ENCODE results near the gene SUMF1.

SUMF1 gene

DNA sequence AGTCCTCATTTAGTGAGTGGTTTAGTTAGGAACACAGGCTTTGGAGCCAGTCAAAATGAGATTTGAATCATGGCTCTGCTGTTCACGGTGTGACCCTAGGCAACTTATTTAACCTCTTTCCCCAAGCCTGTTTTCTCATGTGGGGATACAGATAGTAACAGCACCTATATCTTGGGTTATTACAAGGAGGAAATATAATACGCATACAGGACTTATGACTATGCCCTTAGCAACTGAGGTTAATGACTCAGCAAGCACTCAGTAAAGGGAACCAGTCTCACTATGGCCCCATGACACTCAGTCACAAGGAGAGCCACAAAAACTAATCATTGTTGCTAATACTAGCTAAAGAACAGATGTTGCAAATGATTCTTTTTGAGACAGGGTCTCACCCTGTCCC, 45.9 kb downstream of the SUMF1 start:
- Histone ChIP-seq H3K27ac (peak overlapping the region in 4 of 21 experiments; percentile 36 to 49 (median 42)), H3K4me3 (no peak overlapping the region)

DNA sequence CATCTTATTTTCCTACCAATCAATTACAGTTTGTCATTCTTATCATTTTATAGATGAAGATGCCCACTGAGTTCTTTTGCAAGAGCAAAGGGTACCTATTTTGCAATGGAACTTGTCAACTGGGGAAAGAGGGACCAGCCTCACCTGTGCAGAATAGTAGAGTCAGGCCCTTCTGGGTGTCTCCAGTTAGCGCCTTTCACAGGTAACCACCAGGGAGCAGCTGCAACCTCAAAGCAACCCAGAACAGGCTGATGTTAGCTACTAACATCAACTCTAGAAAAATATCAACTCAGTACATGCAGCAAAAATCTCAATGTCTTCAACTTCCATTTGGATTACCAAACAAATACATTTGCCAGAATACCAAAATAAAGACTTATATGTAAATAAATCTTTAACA, 47.1 kb downstream of the SUMF1 start:
- no peak overlapping the region for H3K4me3 ChIP-seq
- no peak overlapping the region for H3K27ac ChIP-seq

DNA sequence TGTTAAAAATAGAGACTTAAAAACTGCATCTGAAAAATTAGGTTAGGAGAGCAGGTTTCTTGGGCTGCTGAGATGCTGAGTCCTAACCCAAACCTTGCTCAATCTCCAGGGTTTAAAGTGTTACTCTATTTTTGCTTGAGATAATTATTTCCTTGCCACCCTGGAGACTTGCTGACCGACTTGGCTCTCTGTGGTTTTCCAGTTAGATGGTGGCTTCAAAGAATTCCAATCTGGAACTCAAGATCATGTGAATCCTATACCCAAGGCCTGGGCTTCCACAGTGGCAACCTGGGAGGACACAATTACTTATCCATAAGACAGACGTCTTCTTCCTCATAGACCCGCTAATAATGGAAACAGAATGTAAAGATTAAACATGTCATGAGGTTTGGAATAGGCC, 47.7 kb downstream of the SUMF1 start:
- Histone ChIP-seq H3K27ac (no peak overlapping the region), H3K4me3 (no peak overlapping the region)

DNA sequence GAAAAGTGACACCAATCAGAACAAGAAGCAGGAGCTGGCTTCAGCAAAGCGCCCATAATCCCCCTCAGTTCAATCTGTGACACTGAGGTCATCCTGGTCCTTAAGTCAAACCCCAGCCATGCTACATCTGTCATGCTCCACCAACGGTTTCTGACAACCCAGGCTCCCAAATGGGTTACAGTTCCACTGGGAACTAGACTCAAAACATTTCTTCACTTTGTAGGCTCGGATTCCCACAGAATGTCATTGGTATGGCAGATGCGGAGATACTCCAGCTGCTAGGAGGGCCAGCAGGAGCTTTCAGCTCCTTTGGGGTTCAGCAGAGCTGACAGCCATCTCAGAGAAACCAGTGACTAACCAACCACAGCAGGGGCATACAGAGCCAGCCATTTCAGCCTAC, 48.9 kb downstream of the SUMF1 start:
- H3K27ac ChIP-seq, result peak overlapping the region in 1 of 21 experiments; percentile 12
- no peak overlapping the region for H3K4me3 ChIP-seq

DNA sequence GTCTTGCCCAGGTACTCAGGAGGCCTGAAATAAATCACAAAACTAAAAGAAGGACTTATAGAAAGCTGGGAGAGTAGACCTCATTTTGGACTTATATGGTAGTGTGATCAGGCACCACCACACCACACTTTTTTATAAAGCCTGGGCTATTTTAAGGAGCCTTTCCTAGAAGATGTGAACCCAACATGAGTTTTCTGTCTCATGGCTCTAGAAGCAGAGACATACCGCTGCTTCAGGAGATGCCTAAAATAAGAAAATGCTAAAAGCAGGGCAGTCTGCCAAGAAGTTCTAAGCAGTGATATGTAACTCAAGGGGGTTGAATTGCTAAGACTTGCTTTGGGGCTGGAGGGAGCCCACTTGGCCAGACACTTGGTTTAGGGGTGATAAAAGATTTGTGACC, 49.6 kb downstream of the SUMF1 start:
- no peak overlapping the region for H3K4me3 ChIP-seq
- peak overlapping the region in 2 of 21 experiments; percentile 8 to 47 for H3K27ac ChIP-seq

DNA sequence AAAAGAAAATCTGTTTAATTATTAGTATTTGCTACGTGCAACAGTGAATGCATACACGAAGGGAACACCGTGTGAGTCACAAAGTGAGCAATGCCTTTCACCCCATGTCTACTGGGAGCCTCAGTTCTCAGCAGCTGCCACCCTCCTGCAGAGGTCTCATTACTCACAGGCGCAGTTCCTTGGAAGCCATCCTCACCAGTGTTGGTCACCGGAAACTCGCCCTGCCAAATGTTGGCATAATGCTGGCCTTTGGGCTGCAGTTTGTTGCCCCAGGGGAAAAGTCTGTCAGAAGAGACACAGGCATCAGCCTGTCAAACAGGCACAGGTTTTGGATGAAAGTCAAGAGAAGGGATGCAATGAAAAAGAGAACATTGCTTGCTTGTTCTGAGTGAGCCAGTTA, 50.1 kb downstream of the SUMF1 start:
- peak overlapping the region in 1 of 21 experiments; percentile 47 for H3K27ac ChIP-seq
- no peak overlapping the region for H3K4me3 ChIP-seq

DNA sequence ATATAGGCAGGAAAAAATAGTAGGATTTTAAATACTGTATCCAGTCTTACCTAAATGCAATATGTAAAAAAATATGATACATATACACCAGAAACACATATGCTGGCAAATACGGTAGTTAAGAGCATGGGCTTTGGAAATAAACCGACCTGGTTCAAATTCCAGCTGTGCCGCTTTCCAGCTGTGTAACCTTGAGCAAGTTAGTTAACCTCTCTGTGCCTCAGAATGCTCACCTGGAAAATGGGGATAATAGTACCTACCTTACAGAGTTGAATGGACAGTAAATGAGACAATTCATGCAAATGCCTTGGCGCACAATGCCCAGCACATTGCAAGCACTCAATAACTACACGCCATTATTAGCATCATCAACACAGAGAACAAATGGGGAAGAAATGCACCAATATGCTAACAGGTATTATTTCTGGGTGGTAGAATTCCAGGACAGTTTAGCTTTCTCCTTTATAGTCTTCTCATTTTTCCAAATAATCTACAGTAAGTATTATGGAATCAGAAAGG, 50.6 kb downstream of the SUMF1 start:
- H3K27ac ChIP-seq, result peak overlapping the region in 2 of 21 experiments; percentile 12 to 47
- no peak overlapping the region for H3K4me3 ChIP-seq

DNA sequence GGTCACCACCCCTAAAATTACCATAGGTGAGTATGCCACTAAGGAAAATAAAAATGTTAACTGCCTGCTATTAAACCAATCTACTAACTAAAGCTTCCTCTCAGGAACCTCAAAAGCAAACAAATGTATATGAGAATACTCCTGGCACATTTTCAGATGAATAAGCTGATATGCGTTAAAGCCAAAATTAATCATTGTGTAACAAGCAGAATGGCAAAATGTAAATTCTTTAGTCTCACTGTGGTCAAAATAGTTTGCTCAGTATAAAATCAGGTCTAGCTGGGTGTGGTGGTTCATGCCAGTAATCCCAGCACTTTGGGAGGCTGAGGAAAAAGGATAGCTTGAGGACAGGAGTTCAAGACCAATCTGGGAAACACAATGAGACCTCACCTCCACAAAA, 53.6 kb downstream of the SUMF1 start:
- Histone ChIP-seq H3K4me3 (no peak overlapping the region), H3K27ac (no peak overlapping the region)

DNA sequence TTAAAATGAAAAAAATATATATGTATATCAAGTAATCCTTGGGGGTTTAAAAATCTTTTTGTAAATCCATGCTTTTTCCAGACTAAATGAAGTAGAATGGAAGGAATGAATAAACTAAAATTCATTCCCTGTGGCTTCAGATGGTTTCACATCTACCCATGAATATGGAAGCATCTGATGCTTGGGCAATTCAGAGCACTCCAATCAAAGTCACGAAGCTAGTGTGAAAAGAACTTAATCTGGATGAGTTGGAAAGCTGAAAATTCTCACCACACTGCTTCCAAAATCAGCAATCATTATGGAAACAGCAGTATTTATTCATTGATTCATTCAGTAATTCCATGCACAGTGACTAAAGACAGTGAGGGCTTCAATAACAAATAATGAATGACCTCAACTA, 55.2 kb downstream of the SUMF1 start:
- H3K27ac ChIP-seq, result no peak overlapping the region
- no peak overlapping the region for H3K4me3 ChIP-seq

DNA sequence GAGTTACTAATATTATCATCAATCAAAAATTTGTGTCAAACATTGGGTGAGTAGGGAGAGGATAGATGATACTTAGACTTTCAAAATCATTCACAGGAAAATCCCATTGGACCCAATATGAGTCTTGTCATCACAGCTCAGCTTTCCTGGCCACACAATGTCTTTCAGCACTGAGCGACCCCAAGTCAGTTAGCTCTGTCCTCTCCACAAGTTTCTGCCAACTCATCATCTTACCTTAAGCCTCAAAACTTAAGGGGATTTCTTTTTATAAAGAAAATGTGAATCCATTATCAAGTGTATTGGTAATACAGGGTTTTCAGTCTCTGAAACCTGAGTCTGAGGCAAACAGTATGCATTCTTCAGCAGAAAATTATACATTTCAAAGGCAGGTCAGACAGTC, 55.8 kb downstream of the SUMF1 start:
- H3K4me3 ChIP-seq, result no peak overlapping the region

DNA sequence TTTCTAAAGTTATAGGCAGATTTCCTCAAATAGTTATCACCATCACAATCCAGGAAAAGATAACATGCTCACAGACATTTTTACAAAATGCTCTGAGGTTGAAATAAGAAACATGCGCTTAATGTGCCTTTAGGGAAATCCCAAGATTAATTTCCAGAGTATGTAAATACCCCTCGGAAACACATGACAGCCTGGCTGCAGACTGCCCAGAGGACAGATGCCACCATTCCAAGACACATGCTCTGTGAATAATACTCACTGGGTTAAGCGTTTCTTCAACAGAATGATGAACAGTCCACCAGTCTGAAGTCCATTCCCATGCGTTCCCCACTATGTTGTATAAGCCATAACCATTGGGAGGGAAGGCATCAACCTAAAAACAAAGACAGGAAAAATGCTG, 56.5 kb downstream of the SUMF1 start:
- Histone ChIP-seq H3K4me3 (no peak overlapping the region), H3K27ac (no peak overlapping the region)

More for the DNA sequence above, 55.8 kb downstream of the SUMF1 start:
- H3K27ac ChIP-seq, result no peak overlapping the region

DNA sequence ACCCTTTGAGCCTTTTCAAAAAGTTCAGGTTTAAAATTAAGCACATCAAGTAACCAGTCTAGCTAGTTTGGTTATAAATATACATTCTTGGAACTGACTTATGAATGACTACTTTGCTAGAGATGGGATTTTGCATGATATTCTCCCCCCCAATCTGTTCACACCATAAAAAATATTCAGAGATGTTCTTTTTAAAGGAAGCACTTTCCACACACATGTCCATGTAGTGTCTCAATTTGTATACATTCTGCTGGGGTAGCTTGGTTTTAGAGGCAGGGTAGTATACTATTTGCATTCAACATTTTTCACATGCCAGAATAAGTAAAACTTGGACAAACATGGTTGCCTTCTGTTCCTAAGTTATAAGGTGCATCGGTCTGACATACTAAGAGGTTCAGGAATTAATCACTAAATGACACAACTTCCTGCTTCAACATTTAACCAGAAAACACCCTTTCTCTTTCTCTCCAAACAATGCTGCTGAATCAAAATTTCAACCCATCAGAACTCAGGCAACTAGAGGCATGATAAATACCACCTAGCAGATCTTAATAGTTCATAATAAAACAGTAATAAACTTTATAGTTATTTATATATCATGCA, 57.0 kb downstream of the SUMF1 start:
- no peak overlapping the region for H3K27ac ChIP-seq

DNA sequence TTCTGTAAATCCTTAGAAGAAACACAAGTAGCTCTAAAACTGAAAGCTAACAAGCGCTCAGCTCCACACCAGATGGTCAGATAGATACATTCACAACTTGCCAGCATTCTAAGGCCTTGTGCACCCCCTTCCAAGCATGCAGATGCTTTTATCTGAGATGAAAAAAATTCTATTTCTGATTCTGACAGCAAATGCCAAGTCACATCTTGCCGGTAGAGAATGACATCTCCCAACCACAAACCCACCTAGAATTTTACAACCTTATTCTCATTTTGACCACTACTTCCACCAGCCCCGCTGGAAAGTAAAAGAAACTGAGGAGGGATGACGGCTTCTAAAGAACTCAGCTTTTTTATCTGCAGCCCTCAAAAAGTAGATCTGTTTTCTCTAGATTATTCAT, 57.7 kb downstream of the SUMF1 start:
- Histone ChIP-seq H3K27ac (no peak overlapping the region), H3K4me3 (no peak overlapping the region)

More for the DNA sequence above, 57.0 kb downstream of the SUMF1 start:
- no peak overlapping the region for H3K4me3 ChIP-seq

DNA sequence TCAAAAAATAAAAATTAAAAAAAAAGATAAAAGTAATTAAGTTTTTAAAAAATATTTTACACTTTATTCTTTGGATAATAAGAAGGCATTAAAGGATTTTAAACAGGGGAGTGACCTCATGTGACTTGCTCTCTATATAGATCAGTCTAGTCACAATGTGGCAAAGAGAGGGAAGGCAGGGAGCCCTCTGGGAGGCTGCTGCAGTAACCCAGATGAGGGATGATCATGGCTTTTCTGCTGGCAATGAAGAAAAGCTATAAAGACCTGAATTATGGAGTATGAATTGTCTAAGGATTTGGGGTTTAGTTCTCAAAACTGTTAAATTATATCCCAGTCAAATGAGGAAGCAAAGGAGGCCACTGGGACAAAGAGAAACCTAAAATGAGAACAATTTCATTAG, 58.1 kb downstream of the SUMF1 start:
- no peak overlapping the region for H3K27ac ChIP-seq

DNA sequence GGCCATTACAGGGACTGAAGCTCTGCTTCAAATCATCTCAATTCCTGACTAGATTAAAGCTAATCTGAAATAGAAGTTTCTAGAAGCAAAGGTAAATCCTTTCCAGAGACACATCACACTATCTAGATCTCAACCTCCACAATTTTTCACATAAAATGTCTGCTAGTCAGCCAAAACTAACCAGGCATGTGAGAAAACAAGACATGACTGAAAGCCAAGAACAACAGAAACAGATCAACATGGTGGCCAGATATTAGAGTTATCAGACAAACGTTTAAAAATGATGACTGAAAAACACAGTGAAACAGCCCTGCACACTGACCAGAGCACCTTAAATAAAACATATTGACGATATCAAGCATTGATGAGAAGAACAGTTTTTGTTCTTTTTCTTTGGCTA, 59.1 kb downstream of the SUMF1 start:
- no peak overlapping the region for H3K27ac ChIP-seq
- H3K4me3 ChIP-seq, result no peak overlapping the region

More for the DNA sequence above, 58.1 kb downstream of the SUMF1 start:
- H3K4me3 ChIP-seq, result no peak overlapping the region

DNA sequence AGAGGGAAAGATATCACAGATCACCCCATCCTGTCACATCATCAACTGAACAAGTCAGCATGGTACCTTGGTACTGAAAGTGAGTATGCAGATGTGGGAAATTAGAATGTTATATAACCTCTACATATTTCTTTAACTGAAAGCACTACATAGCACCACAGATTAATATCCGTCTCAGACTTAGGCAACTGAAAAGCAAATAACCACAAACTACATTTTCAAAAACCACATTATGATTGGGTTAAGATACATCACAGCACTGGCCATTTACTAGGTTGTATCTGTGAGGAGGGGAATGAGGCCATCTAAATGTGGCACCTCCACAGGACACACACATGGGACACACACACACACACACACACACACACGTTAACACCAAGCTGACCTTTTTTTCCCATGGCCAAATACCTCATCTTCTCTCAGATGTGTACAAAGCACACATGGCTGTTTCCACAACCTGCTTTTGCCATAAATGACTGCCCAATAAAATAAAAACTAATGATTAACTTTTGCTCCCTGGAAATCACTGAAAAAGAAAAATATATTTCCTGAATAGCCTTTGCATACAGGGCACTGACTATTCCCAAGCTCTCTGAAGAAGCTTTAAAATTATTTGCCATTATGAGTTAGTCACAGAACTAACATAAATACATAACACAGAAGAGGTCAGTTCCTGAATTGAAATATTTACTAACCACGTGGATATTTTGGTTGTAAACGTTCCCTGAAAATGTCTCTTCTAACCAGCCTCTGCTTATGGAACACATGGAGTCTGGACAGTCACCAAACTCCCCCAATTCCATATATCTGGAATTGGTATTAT, 60.1 kb downstream of the SUMF1 start:
- H3K4me3 ChIP-seq, result no peak overlapping the region
- no peak overlapping the region for H3K27ac ChIP-seq

DNA sequence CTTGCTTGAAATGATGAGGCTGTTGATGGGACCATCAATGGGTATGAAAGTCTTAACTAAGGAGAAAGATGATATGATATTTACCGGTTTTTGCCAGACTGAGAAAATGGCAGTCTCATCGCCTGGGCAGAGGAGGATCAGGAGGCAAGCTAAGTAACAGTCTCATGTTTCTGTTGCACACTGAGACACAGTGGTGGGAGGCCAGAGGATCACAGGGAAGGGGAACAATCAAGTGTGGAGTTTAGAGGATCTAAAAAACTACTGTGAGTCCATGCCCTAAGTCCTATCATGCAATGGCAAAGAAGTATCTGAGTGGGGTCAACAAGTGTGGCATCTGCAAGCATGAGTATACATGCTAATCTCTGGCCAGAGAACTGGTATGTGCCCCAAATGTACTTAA, 62.2 kb downstream of the SUMF1 start:
- H3K27ac ChIP-seq, result no peak overlapping the region
- H3K4me3 ChIP-seq, result no peak overlapping the region

DNA sequence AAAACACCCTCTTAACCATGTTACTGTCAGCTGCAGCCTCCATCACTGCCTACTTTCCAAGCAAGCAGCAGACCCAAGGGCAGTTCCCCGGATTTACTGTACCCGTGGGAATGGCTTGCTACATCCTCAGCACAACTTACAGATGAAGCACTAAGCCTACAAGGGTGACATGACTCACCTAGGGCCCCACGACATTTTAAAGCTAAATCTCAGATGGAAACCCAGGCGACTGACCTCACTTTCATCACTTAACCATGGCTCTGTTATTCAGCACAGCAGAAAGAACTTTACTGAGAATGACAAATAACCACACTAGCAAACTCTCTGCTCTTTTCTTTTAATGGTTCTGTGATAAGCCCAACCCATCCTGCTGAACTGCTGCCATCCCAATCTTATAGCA, 65.6 kb downstream of the SUMF1 start:
- no peak overlapping the region for H3K27ac ChIP-seq
- H3K4me3 ChIP-seq, result no peak overlapping the region

DNA sequence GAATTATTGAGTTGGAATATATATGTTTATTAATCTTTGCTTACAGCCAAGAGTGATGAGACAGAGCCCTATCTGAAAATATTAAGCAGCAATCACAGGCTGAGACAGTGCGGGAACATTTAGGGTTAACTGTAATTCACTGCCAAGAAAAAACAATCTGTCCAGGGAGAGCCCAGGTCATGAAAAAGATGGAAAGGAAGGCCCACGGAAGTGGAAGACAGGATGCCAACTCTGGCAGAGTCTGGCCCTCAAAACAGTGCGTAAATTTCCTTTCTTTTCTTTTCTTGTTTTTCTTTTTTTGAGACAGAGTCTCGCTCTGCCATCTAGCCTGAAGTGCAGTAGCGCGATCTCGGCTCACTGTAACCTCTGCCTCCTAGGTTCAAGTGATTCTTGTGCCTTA, 67.6 kb downstream of the SUMF1 start:
- no peak overlapping the region for H3K4me3 ChIP-seq
- H3K27ac ChIP-seq, result no peak overlapping the region

DNA sequence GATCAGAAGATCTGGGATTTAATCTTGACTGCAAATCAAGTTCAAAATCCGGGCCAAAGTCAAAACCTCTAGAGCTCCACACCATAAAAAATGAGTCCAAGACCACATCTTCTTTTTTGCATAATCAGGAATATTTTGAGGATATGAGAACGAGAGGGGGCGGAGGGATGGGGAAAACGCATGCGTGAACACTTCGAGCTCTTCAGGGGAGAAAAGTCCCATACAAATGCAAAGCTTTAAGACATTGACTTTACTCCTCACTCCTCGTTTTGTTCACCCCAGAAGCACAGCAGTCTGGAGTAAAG, 68.2 kb downstream of the SUMF1 start:
- H3K27ac ChIP-seq, result no peak overlapping the region
- H3K4me3 ChIP-seq, result no peak overlapping the region

DNA sequence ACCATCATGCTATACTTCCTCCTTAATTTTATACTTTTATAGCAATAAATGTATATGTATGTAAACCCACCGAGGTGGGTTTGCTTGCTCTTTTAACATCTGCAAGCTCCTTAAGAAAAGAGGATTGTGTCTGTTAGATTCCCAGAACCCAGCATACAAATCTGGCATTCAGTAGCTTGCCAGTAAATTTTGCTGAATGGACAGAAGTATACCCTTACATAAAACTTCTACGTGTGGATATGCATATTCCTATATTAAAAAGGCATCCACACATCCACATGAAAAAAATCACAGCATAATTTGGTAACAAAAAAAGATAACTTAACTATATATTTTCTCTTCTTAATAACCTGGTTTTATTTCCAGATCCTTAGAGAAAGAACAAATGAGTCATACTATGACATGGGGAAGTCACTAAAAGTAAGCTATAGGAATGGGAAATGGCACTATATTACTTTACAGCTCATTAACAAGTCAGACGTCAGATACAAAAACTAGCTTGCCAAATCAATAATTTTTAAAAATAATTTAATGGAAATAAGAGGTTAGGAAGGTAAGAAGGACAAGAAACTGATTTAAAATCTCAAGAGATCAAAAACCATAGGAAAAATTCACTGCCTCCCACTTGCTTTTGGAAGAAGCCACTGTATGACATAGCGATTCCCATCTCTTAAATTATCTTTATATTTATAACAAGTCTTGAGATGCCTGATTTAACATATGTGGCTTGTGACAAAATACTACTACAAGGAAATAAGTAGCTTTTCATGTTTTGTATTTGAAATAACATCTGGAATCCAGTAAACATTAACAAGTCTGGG, 68.7 kb downstream of the SUMF1 start:
- Histone ChIP-seq H3K4me3 (no peak overlapping the region), H3K27ac (no peak overlapping the region)

Data from skin epidermis (tissue), 12 donors.